Liver (tissue), 9 donors: ENCODE measurements around the gene SLC7A5. TPM values are rescaled to one million over a fixed set of nuclear protein-coding genes. Genes with fewer than 3 reads are reported as not detected.

Source experiments
- DNase-seq: peaks from one replicate; pipeline ENCODE4 v3.0.0-alpha.2; 2017; ENCODE audit warnings: low spot score
- H3K27ac ChIP-seq, 2 donors: one replicate each; pipeline ENCODE4 v1.7.0; 2013; ENCODE audit warnings: inconsistent platforms in 2 of 2, low read length in 2 of 2, control low read depth in 1 of 2, low read depth in 1 of 2, mild to moderate bottlenecking in 1 of 2
- H3K27me3 ChIP-seq, 4 donors: one replicate each; pipeline versions ENCODE4 v1.6.1 to v1.7.0; 2013; ENCODE audit warnings: low read length in 3 of 4, inconsistent platforms in 1 of 4, mild to moderate bottlenecking in 1 of 4, moderate library complexity in 1 of 4; ENCODE audit not compliant: control insufficient read depth in 4 of 4, insufficient read depth in 4 of 4
- H3K36me3 ChIP-seq, 4 donors: one replicate each; pipeline versions ENCODE4 v1.6.1 to v1.7.0; 2013; ENCODE audit warnings: low read length in 3 of 4, mild to moderate bottlenecking in 3 of 4, low read depth in 1 of 4, moderate library complexity in 1 of 4; ENCODE audit not compliant: control insufficient read depth in 4 of 4, insufficient read depth in 3 of 4
- H3K4me1 ChIP-seq, 4 donors: one replicate each; pipeline versions ENCODE4 v1.6.1 to v1.7.0; 2013; ENCODE audit warnings: low read length in 3 of 4, mild to moderate bottlenecking in 3 of 4, moderate library complexity in 1 of 4; ENCODE audit not compliant: control insufficient read depth in 4 of 4, insufficient read depth in 4 of 4
- H3K4me3 ChIP-seq, 3 donors: one replicate each; pipeline versions ENCODE4 v1.6.1 to v1.7.0; 2013; ENCODE audit warnings: low read length in 3 of 3, control low read depth in 1 of 3, low read depth in 1 of 3, mild to moderate bottlenecking in 1 of 3
- H3K9ac ChIP-seq, 2 donors: one replicate each; pipeline ENCODE4 v1.7.0; 2013; ENCODE audit warnings: low read length in 2 of 2, mild to moderate bottlenecking in 2 of 2, moderate library complexity in 2 of 2, control low read depth in 1 of 2, low read depth in 1 of 2
- H3K9me3 ChIP-seq, 4 donors: one replicate each; pipeline versions ENCODE4 v1.6.1 to v1.7.0; 2013; ENCODE audit warnings: low read length in 3 of 4; ENCODE audit not compliant: control insufficient read depth in 4 of 4
- EGR1 ChIP-seq, 2 donors: IDR thresholded peaks; 2 replicates each; pipeline ENCODE4 v1.6.1; 2016 to 2018; ENCODE audit warnings: antibody characterized with exemption in 2 of 2, low read depth in 2 of 2
- FOXA1 ChIP-seq: IDR thresholded peaks from 2 replicates; pipeline ENCODE4 v1.6.1; 2016; ENCODE audit warnings: antibody characterized with exemption
- GABPA ChIP-seq, 2 donors: IDR thresholded peaks in 1 of 2; conservative IDR thresholded peaks in 1 of 2; 2 replicates each; pipeline ENCODE4 v1.6.1; 2016; ENCODE audit warnings: antibody characterized with exemption in 2 of 2, mild to moderate bottlenecking in 1 of 2, moderate library complexity in 1 of 2
- HNF4A ChIP-seq, 2 donors: conservative IDR thresholded peaks; 2 replicates each; pipeline ENCODE4 v1.6.1; 2016; ENCODE audit warnings: antibody characterized with exemption in 2 of 2, mild to moderate bottlenecking in 2 of 2
- HNF4G ChIP-seq: IDR thresholded peaks from 2 replicates; pipeline ENCODE4 v1.6.1; 2016; ENCODE audit warnings: antibody characterized with exemption
- JUND ChIP-seq, 2 donors: IDR thresholded peaks; 2 replicates each; pipeline ENCODE4 v1.6.1; 2016; ENCODE audit warnings: antibody characterized with exemption in 2 of 2
- NR2F2 ChIP-seq: IDR thresholded peaks from 2 replicates; pipeline ENCODE4 v1.6.1; 2016; ENCODE audit warnings: antibody characterized with exemption
- RAD21 ChIP-seq, 2 donors: IDR thresholded peaks; 2 replicates each; pipeline ENCODE4 v1.6.1; 2016; ENCODE audit warnings: antibody characterized with exemption in 2 of 2, mild to moderate bottlenecking in 2 of 2
- RXRA ChIP-seq, 2 donors: IDR thresholded peaks; 2 replicates each; pipeline ENCODE4 v1.6.1; 2017 to 2018; ENCODE audit warnings: antibody characterized with exemption in 2 of 2, mild to moderate bottlenecking in 1 of 2
- SP1 ChIP-seq: IDR thresholded peaks from 2 replicates; pipeline ENCODE4 v1.6.1; 2018; ENCODE audit warnings: antibody characterized with exemption, mild to moderate bottlenecking
- TAF1 ChIP-seq: conservative IDR thresholded peaks from 2 replicates; pipeline ENCODE4 v1.6.1; 2016; ENCODE audit warnings: antibody characterized with exemption, mild to moderate bottlenecking
- YY1 ChIP-seq: IDR thresholded peaks from 2 replicates; pipeline ENCODE4 v1.6.1; 2016; ENCODE audit warnings: antibody characterized with exemption, mild to moderate bottlenecking
- WGBS: extraction: QIAGEN DNeasy Blood & Tissue Kit; methylation state at CpG from one replicate; pipeline ENCODE4 v1.1.7; 2013; 5-methylcytosine and 5-hydroxymethylcytosine counted together
- polyA plus RNA-seq, 2 donors: library from polyadenylated mRNA; stranded (reverse) in 1 of 2; unstranded in 1 of 2; fragments of 200-250 nt in 1 of 2; fragments of >200 nt in 1 of 2; fragmentation: Nextera tagmentation in 1 of 2; extraction: Ambion mirVana in 1 of 2; gene quantifications; one replicate each; pipeline versions ENCODE4 v1.2.1 to v1.2.3, GENCODE V29; 2013 to 2015
- total RNA-seq, 2 donors: library from RNA; depleted of rRNA; stranded (reverse); fragments of >200 nt; gene quantifications; one replicate each; pipeline ENCODE4 v1.2.3, GENCODE V29; 2014
- TF ChIP-seq, protein P1 (sequence below): IDR thresholded peaks from 2 replicates; pipeline ENCODE4 v1.6.1; 2016; ENCODE audit warnings: antibody characterized with exemption
- TF ChIP-seq, protein P2 (sequence below): IDR thresholded peaks from 2 replicates; pipeline ENCODE4 v1.6.1; 2016; ENCODE audit warnings: antibody characterized with exemption
- TF ChIP-seq, protein P3 (sequence below): fragments of 150-350 bp; IDR thresholded peaks from 2 replicates; pipeline ENCODE4 v1.5.1; 2017; ENCODE audit warnings: improper control_type of control experiment, low read depth, low read length; ENCODE audit not compliant: missing input control
- TF ChIP-seq, protein P4 (sequence below): IDR thresholded peaks from 2 replicates; pipeline ENCODE4 v1.6.1; 2016; ENCODE audit warnings: antibody characterized with exemption
- TF ChIP-seq, protein P5 (sequence below): IDR thresholded peaks from 2 replicates; pipeline ENCODE4 v1.6.1; 2016; ENCODE audit warnings: antibody characterized with exemption, mild to moderate bottlenecking
- donor health status: healthy.
- donor health status: healthy.
- donor health status: healthy.
- donor health status: healthy.
- donor health status: healthy.

The SLC7A5 gene
- total and polyA plus RNA-seq, 4 donors = 4.5 to 66.0 (median 10.6) TPM

DNA sequence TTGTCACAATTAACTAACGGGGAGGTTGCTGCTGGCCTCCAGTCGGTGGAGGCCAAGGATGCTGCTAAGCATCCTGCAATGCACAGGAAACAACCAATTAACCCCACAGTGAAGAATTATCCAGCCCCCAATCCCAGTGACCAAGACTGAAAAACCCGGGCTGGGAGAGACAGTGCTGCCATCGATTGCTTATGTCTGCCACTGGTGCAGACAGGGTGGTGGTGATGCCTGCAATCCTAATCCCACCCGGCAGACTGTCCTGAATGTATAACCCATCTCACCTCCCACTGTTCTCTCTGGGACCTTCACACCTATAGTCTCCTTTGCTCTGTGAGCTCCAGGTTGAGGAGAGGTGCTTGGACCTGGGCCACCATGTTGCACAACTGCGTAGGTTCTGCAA, 61.2 kb downstream of the SLC7A5 start:
- Histone ChIP-seq H3K9me3 (no peaks in the 10 kb centered on the region), H3K27ac (no peak overlapping the region), H3K9ac (no peak overlapping the region), H3K36me3 (no peaks in the 10 kb centered on the region), H3K4me1 (no peaks in the 10 kb centered on the region), H3K27me3 (no peaks in the 10 kb centered on the region), H3K4me3 (no peak overlapping the region)
- WGBS = 90% methylated on average over 6 of the region's 6 CpGs
- DNase-seq = no peak
- no peak for TF ChIP-seq RXRA (IDR thresholded peaks at IDR 0.05)
- no peak for TF ChIP-seq EGR1 (IDR thresholded peaks at IDR 0.05; ENCODE audit: low read depth in 2 of 2)
- TF ChIP-seq, protein P1, sequence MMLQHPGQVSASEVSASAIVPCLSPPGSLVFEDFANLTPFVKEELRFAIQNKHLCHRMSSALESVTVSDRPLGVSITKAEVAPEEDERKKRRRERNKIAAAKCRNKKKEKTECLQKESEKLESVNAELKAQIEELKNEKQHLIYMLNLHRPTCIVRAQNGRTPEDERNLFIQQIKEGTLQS = no peak
- TF ChIP-seq, protein P2, sequence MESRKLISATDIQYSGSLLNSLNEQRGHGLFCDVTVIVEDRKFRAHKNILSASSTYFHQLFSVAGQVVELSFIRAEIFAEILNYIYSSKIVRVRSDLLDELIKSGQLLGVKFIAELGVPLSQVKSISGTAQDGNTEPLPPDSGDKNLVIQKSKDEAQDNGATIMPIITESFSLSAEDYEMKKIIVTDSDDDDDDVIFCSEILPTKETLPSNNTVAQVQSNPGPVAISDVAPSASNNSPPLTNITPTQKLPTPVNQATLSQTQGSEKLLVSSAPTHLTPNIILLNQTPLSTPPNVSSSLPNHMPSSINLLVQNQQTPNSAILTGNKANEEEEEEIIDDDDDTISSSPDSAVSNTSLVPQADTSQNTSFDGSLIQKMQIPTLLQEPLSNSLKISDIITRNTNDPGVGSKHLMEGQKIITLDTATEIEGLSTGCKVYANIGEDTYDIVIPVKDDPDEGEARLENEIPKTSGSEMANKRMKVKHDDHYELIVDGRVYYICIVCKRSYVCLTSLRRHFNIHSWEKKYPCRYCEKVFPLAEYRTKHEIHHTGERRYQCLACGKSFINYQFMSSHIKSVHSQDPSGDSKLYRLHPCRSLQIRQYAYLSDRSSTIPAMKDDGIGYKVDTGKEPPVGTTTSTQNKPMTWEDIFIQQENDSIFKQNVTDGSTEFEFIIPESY = no peak
- TF ChIP-seq HNF4G = no peak
- no peak for TF ChIP-seq HNF4A (conservative IDR thresholded peaks at IDR 0.05)
- no peak for TF ChIP-seq GABPA (IDR thresholded peaks at IDR 0.05 in 1 of 2, conservative IDR thresholded peaks at IDR 0.05 in 1 of 2)
- no peak for TF ChIP-seq YY1
- TF ChIP-seq, protein P3, sequence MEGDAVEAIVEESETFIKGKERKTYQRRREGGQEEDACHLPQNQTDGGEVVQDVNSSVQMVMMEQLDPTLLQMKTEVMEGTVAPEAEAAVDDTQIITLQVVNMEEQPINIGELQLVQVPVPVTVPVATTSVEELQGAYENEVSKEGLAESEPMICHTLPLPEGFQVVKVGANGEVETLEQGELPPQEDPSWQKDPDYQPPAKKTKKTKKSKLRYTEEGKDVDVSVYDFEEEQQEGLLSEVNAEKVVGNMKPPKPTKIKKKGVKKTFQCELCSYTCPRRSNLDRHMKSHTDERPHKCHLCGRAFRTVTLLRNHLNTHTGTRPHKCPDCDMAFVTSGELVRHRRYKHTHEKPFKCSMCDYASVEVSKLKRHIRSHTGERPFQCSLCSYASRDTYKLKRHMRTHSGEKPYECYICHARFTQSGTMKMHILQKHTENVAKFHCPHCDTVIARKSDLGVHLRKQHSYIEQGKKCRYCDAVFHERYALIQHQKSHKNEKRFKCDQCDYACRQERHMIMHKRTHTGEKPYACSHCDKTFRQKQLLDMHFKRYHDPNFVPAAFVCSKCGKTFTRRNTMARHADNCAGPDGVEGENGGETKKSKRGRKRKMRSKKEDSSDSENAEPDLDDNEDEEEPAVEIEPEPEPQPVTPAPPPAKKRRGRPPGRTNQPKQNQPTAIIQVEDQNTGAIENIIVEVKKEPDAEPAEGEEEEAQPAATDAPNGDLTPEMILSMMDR = no peak
- TF ChIP-seq FOXA1 = no peak
- no peak for TF ChIP-seq RAD21 (IDR thresholded peaks at IDR 0.05)
- no peak for TF ChIP-seq SP1
- no peak for TF ChIP-seq TAF1
- TF ChIP-seq, protein P4, sequence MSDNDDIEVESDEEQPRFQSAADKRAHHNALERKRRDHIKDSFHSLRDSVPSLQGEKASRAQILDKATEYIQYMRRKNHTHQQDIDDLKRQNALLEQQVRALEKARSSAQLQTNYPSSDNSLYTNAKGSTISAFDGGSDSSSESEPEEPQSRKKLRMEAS = no peak
- no peak for TF ChIP-seq NR2F2
- TF ChIP-seq, protein P5, sequence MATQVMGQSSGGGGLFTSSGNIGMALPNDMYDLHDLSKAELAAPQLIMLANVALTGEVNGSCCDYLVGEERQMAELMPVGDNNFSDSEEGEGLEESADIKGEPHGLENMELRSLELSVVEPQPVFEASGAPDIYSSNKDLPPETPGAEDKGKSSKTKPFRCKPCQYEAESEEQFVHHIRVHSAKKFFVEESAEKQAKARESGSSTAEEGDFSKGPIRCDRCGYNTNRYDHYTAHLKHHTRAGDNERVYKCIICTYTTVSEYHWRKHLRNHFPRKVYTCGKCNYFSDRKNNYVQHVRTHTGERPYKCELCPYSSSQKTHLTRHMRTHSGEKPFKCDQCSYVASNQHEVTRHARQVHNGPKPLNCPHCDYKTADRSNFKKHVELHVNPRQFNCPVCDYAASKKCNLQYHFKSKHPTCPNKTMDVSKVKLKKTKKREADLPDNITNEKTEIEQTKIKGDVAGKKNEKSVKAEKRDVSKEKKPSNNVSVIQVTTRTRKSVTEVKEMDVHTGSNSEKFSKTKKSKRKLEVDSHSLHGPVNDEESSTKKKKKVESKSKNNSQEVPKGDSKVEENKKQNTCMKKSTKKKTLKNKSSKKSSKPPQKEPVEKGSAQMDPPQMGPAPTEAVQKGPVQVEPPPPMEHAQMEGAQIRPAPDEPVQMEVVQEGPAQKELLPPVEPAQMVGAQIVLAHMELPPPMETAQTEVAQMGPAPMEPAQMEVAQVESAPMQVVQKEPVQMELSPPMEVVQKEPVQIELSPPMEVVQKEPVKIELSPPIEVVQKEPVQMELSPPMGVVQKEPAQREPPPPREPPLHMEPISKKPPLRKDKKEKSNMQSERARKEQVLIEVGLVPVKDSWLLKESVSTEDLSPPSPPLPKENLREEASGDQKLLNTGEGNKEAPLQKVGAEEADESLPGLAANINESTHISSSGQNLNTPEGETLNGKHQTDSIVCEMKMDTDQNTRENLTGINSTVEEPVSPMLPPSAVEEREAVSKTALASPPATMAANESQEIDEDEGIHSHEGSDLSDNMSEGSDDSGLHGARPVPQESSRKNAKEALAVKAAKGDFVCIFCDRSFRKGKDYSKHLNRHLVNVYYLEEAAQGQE = no peak
- no peak for TF ChIP-seq JUND (IDR thresholded peaks at IDR 0.05)
